Mucosa of gallbladder (tissue), 1 donor: Measurements from ENCODE around the gene ANKRD13A. TPM values are rescaled to one million over a fixed set of nuclear protein-coding genes. Genes with fewer than 3 reads are reported as not detected.
"Not testable (repeated sequence)": the region's sequence is repeated elsewhere in the genome, so short reads cannot be mapped to it uniquely, and the experiment has no call there.

Source experiments
- DNase-seq: peaks from one replicate; pipeline ENCODE4 v3.0.0-alpha.2; 2020; ENCODE audit warnings: low spot score
- total RNA-seq: library from RNA; stranded (reverse); gene quantifications from one replicate; pipeline ENCODE4 v1.2.1, GENCODE V29; 2021
- donor health status: DM: no; HTN: no; CAD: no.

The ANKRD13A gene
- total RNA-seq, 1 donor from 2014 or later = 54.3 TPM

GRCh38 chr12:109983432-109984142 lies 15.6 kb upstream of the ANKRD13A start:
- no peak for DNase-seq

GRCh38 chr12:109986236-109986635 lies 13.0 kb upstream of the ANKRD13A start:
- not testable (repeated sequence) for DNase-seq

- no peak for DNase-seq
Measured at GRCh38 chr12:109987615-109988014, 11.6 kb upstream of the ANKRD13A start.

GRCh38 chr12:109988274-109988673 lies 11.0 kb upstream of the ANKRD13A start:
- no peak for DNase-seq

GRCh38 chr12:109988903-109989302 lies 10.3 kb upstream of the ANKRD13A start:
- no peak for DNase-seq

GRCh38 chr12:109989380-109989779 lies 9.8 kb upstream of the ANKRD13A start:
- no peak for DNase-seq

- no peak for DNase-seq
Measured at GRCh38 chr12:109991586-109991985, 7.6 kb upstream of the ANKRD13A start.

- DNase-seq = no peak
Measured at GRCh38 chr12:109993091-109993490, 6.1 kb upstream of the ANKRD13A start.

- DNase-seq = no peak
Measured at GRCh38 chr12:109994401-109995175, 4.6 kb upstream of the ANKRD13A start.

- no peak for DNase-seq
Measured at GRCh38 chr12:109995361-109995685, 3.9 kb upstream of the ANKRD13A start.

GRCh38 chr12:109995686-109996482 lies 3.3 kb upstream of the ANKRD13A start, which contains the start of gene GIT2:
Gene GIT2 (minus strand): TSS chr12:109996368. CDS start chr12:109996224, 144 bp downstream.
- peak; percentile 95 for DNase-seq

GRCh38 chr12:109996483-109996853 lies 2.8 kb upstream of the ANKRD13A start:
- DNase-seq = no peak

- no peak for DNase-seq
Measured at GRCh38 chr12:109997393-109997792, 1.8 kb upstream of the ANKRD13A start.

GRCh38 chr12:109998241-109998903 lies 858 bp upstream of the ANKRD13A start:
- no peak for DNase-seq

- DNase-seq = no peak
Measured at GRCh38 chr12:109999649-109999971, 380 bp downstream of the ANKRD13A start.

GRCh38 chr12:109999983-110000505 lies 814 bp downstream of the ANKRD13A start:
- peak; percentile 34 for DNase-seq

- DNase-seq = no peak
Measured at GRCh38 chr12:110001596-110001995, 2.4 kb downstream of the ANKRD13A start.

GRCh38 chr12:110002676-110003515 lies 3.7 kb downstream of the ANKRD13A start:
- DNase-seq = peak; percentile 19

GRCh38 chr12:110004598-110004997 lies 5.4 kb downstream of the ANKRD13A start:
- DNase-seq = no peak

GRCh38 chr12:110005319-110005973 lies 6.2 kb downstream of the ANKRD13A start:
- no peak for DNase-seq
